Right lobe of liver (tissue), 6 donors: ENCODE measurements around the gene IFIT1. TPM values are rescaled to one million over a fixed set of nuclear protein-coding genes. Genes with fewer than 3 reads are reported as not detected.
A peak's percentile ranks its signal among the peaks of the same experiment; 100 is the strongest.

Source experiments
- ATAC-seq, 4 donors: fragments of 200-7000 bp; cut with Tn5 transposase; one replicate each; pipeline ENCODE4 v1.9.1; 2020; ENCODE audit warnings: mild to moderate bottlenecking in 4 of 4, moderate library complexity in 4 of 4
- DNase-seq, 3 donors: peaks; one replicate each; pipeline ENCODE4 v3.0.0-alpha.2; 2020
- H3K27ac ChIP-seq, 3 donors: fragments of 200-600 bp; one replicate each; pipeline ENCODE4 v1.8.0; 2022
- H3K27me3 ChIP-seq, 2 donors: fragments of 200-600 bp; one replicate each; pipeline ENCODE4 v1.8.0; 2022
- H3K36me3 ChIP-seq, 4 donors: fragments of 200-600 bp; sonication (generic) in 1 of 4; one replicate each; pipeline versions ENCODE4 v1.5.1 to v1.8.0; 2017 to 2022; ENCODE audit warnings: control low read depth in 1 of 4
- H3K4me1 ChIP-seq, 4 donors: fragments of 200-600 bp; sonication (generic) in 1 of 4; one replicate each; pipeline versions ENCODE4 v1.5.1 to v1.8.0; 2017 to 2022; ENCODE audit warnings: control low read depth in 1 of 4
- H3K4me3 ChIP-seq, 3 donors: fragments of 200-600 bp; one replicate each; pipeline ENCODE4 v1.8.0; 2022
- H3K9me3 ChIP-seq, 4 donors: fragments of 200-600 bp; sonication (generic) in 1 of 4; one replicate each; pipeline versions ENCODE4 v1.5.1 to v1.8.0; 2017 to 2022; ENCODE audit warnings: control low read depth in 1 of 4
- CTCF ChIP-seq, 4 donors: fragments of 200-600 bp in 3 of 4; fragments of 450-650 bp in 1 of 4; IDR thresholded peaks; one replicate each; pipeline versions ENCODE4 v1.5.1 to v1.8.0; 2016 to 2022; ENCODE audit warnings: antibody characterized with exemption in 4 of 4, mild to moderate bottlenecking in 2 of 4
- POLR2A ChIP-seq: fragments of 450-650 bp; IDR thresholded peaks from one replicate; pipeline ENCODE4 v1.6.1; 2017; ENCODE audit warnings: antibody characterized with exemption, mild to moderate bottlenecking
- WGBS: methylation state at CpG from one replicate; pipeline ENCODE4 v1.1.6; 2018; ENCODE audit warnings: low coverage, low lambda C conversion rate; ENCODE audit not compliant: insufficient coverage; ENCODE audit errors: missing lambda C conversion rate; 5-methylcytosine and 5-hydroxymethylcytosine counted together
- intact Hi-C, 2 donors: fragments of 100-400 bp; cut with DNase I; formaldehyde crosslinking; loops; one replicate each; pipeline versions ENCODE4 v1.11.2 to v1.14.1; 2022
- total RNA-seq, 6 experiments: library from RNA; depleted of rRNA in 2 of 6; stranded (reverse); fragments of >200 nt in 2 of 6; fragmentation: NEBNext Ultra II Directional in 3 of 6; extraction: Animal tissue kit (Norgen Biotek cat#: 25700) in 3 of 6; gene quantifications; one replicate each; pipeline versions ENCODE4 v1.1.0 to v1.2.4, GENCODE V29; 2016 to 2023
- donor health status: DM: no; HTN: yes; CAD: no.
- donor health status: DM: no; HTN: no; CAD: no.
- donor health status: DM: no; HTN: no; CAD: no.
- donor health status: DM: no; HTN: yes; CAD: no.
- donor health status: DM: no; HTN: yes; CAD: no.

The IFIT1 gene
- total RNA-seq, 6 experiments from 2014 or later, result 3.6 to 12.9 (median 10.0) TPM

GRCh38 chr10:89346405-89347254 is 45.8 kb upstream of the IFIT1 start:
- Histone ChIP-seq H3K4me1 (peaks cover 0 to 61% (median 33%) of the 10 kb centered on the region in 4 donors), H3K36me3 (no peaks in the 10 kb centered on the region), H3K4me3 (no peak overlapping the region), H3K9me3 (no peaks in the 10 kb centered on the region), H3K27ac (peak overlapping the region; percentile 52 to 99 (median 96)), H3K27me3 (no peaks in the 10 kb centered on the region)
- WGBS, result 31% methylated on average over 4 of the region's 4 CpGs
- ATAC-seq (peak; percentile 35 to 58 (median 44)), DNase-seq (no peak)
- intact Hi-C loops, result no loop called here
- no peak for TF ChIP-seq CTCF (IDR thresholded peaks at IDR 0.05)
- TF ChIP-seq POLR2A, result no peak

GRCh38 chr10:89347701-89348457 is 44.5 kb upstream of the IFIT1 start:
- TF ChIP-seq POLR2A, result no peak
- no peak for TF ChIP-seq CTCF (IDR thresholded peaks at IDR 0.05)
- peak overlapping the region; percentile 56 to 99 (median 96) for H3K27ac ChIP-seq
- WGBS, result 61% methylated on average over 5 of the region's 7 CpGs
- DNase-seq (no peak), ATAC-seq (no peak)
- intact Hi-C loops, result no loop called here
- H3K4me1 ChIP-seq, result peaks cover 0 to 71% (median 37%) of the 10 kb centered on the region in 4 donors
- no peak overlapping the region for H3K4me3 ChIP-seq
- H3K9me3 ChIP-seq, result no peaks in the 10 kb centered on the region
- no peaks in the 10 kb centered on the region for H3K36me3 ChIP-seq
- no peaks in the 10 kb centered on the region for H3K27me3 ChIP-seq

- ATAC-seq (no peak), DNase-seq (no peak)
- WGBS, result 68% methylated on average over 4 of the region's 5 CpGs
- H3K27me3 ChIP-seq, result no peaks in the 10 kb centered on the region
- no peak overlapping the region for H3K4me3 ChIP-seq
- peak overlapping the region; percentile 2 to 99 (median 96) for H3K27ac ChIP-seq
- TF ChIP-seq POLR2A (no peak), CTCF (IDR thresholded peaks at IDR 0.05) (no peak)
- intact Hi-C loops, result no loop called here
- no peaks in the 10 kb centered on the region for H3K36me3 ChIP-seq
- H3K9me3 ChIP-seq, result no peaks in the 10 kb centered on the region
- peaks cover 0 to 71% (median 37%) of the 10 kb centered on the region in 4 donors for H3K4me1 ChIP-seq
Observed at GRCh38 chr10:89348481-89348880, 43.9 kb upstream of the IFIT1 start.

GRCh38 chr10:89348975-89349374 is 43.4 kb upstream of the IFIT1 start:
- TF ChIP-seq POLR2A (no peak), CTCF (IDR thresholded peaks at IDR 0.05) (no peak)
- intact Hi-C loops, result no loop called here
- DNase-seq (no peak), ATAC-seq (no peak)
- no peaks in the 10 kb centered on the region for H3K9me3 ChIP-seq
- no peaks in the 10 kb centered on the region for H3K36me3 ChIP-seq
- peaks cover 0 to 71% (median 37%) of the 10 kb centered on the region in 4 donors for H3K4me1 ChIP-seq
- H3K27ac ChIP-seq, result peak overlapping the region; percentile 93 to 99 (median 96)
- no peak overlapping the region for H3K4me3 ChIP-seq
- WGBS, result 39% methylated on average over 2 of the region's 2 CpGs
- no peaks in the 10 kb centered on the region for H3K27me3 ChIP-seq
